HCT116 (cell line): ENCODE results near the gene AVP. TPM values are rescaled to one million over a fixed set of nuclear protein-coding genes. Genes with fewer than 3 reads are reported as not detected.

ENCODE experiments used
- ATAC-seq: fragments of 200-7000 bp; cut with Tn5 transposase; 2 replicates; pipeline ENCODE4 v1.9.1; 2020; ENCODE audit warnings: mild to moderate bottlenecking, moderate library complexity
- BruUV-seq: library from RNA; stranded (reverse); fragments of 400-500 nt; replicated peaks from 2 replicates; lab custom pipeline; 2021; lab: Mats Ljungman, UMichigan
- CTCF ChIA-PET: fragments of 300-600 bp; sonication (Branson Sonifier 250); formaldehyde crosslinking; loops from one replicate; lab custom pipeline; 2021; ENCODE audit warnings: antibody characterized with exemption; lab: Charles Lee
- POLR2A ChIA-PET: fragments of 300-600, 350-600 bp; sonication (Branson Sonifier 250); formaldehyde crosslinking; loops from one replicate; lab custom pipeline; 2021; ENCODE audit warnings: antibody characterized with exemption; lab: Charles Lee
- RAD21 ChIA-PET, 2 experiments: fragments of 300-600 bp; sonication (Branson Sonifier 250); formaldehyde crosslinking; loops; one replicate each; lab custom pipeline; 2023; ENCODE audit warnings: low total read pairs in 2 of 2; ENCODE audit not compliant: uncharacterized antibody in 2 of 2, unreplicated experiment in 2 of 2, low non-redundant PET in 1 of 2; lab: Charles Lee
- DNase-seq: peaks from one replicate; pipeline ENCODE4 v3.0.0-alpha.2; 2010; ENCODE audit warnings: low read depth, low spot score
- H2AFZ ChIP-seq: fragments of 200-600 bp; shearing (Covaris generic), sonication (generic); 2 replicates; pipeline ENCODE4 v1.6.1; 2017; ENCODE audit warnings: low read depth, mixed run types, mixed read lengths, antibody characterized with exemption, low read length; ENCODE audit not compliant: poor library complexity, severe bottlenecking
- H3K27ac ChIP-seq: 2 replicates; pipeline ENCODE4 v1.5.1; 2012; ENCODE audit warnings: low read depth, low read length
- H3K27me3 ChIP-seq: fragments of 200-600 bp; sonication (generic); 2 replicates; pipeline ENCODE4 v1.6.1; 2016; ENCODE audit warnings: mixed run types, low read length, mixed read lengths; ENCODE audit not compliant: insufficient read depth
- H3K36me3 ChIP-seq, 2 experiments: fragments of 200-500 bp in 1 of 2; fragments of 200-600 bp in 1 of 2; sonication (Bioruptor generic) in 1 of 2; sonication (generic) in 1 of 2; 2 replicates each; pipeline versions ENCODE4 v1.5.1 to v1.6.1; 2014 to 2016; ENCODE audit warnings: low read length in 2 of 2, inconsistent platforms in 1 of 2, mixed read lengths in 1 of 2, mixed run types in 1 of 2; ENCODE audit not compliant: insufficient read depth in 2 of 2, control insufficient read depth in 1 of 2
- H3K4me1 ChIP-seq, 2 experiments: fragments of 200-600 bp in 1 of 2; sonication (generic) in 1 of 2; 2 replicates each; pipeline versions ENCODE4 v1.5.1 to v1.6.1; 2012 to 2017; ENCODE audit warnings: low read length in 2 of 2, inconsistent platforms in 1 of 2, mild to moderate bottlenecking in 1 of 2, mixed read lengths in 1 of 2, mixed run types in 1 of 2, moderate library complexity in 1 of 2; ENCODE audit not compliant: insufficient read depth in 2 of 2, control insufficient read depth in 1 of 2
- H3K4me2 ChIP-seq: fragments of 200-600 bp; sonication (generic); 2 replicates; pipeline ENCODE4 v1.6.1; 2017; ENCODE audit warnings: mixed run types, low read length, mixed read lengths
- H3K4me3 ChIP-seq, 2 experiments: fragments of 200-600 bp in 1 of 2; sonication (generic) in 1 of 2; replicated peaks in 1 of 2; 2 replicates each; pipeline ENCODE4 v1.5.1; 2011 to 2016; ENCODE audit warnings: low read length in 2 of 2, control low read depth in 1 of 2, low read depth in 1 of 2, mild to moderate bottlenecking in 1 of 2, mixed read lengths in 1 of 2, mixed run types in 1 of 2
- H3K79me2 ChIP-seq: fragments of 200-600 bp; sonication (generic); 2 replicates; pipeline ENCODE4 v1.6.1; 2017; ENCODE audit warnings: mild to moderate bottlenecking, mixed run types, low read length, moderate library complexity, mixed read lengths; ENCODE audit not compliant: insufficient read depth
- H3K9ac ChIP-seq: fragments of 200-600 bp; sonication (generic); 2 replicates; pipeline ENCODE4 v1.6.1; 2016; ENCODE audit warnings: low read length, mixed read lengths
- H3K9me2 ChIP-seq: fragments of 200-600 bp; sonication (generic), shearing (Covaris generic); 2 replicates; pipeline ENCODE4 v1.6.1; 2017; ENCODE audit warnings: mixed run types, mild to moderate bottlenecking, moderate library complexity; ENCODE audit not compliant: insufficient read depth
- H3K9me3 ChIP-seq, 2 experiments: fragments of 200-500 bp in 1 of 2; fragments of 200-600 bp in 1 of 2; sonication (Bioruptor generic) in 1 of 2; sonication (generic) in 1 of 2; 2 replicates each; pipeline ENCODE4 v1.6.1; 2014 to 2017; ENCODE audit warnings: low read length in 2 of 2, mixed read lengths in 2 of 2, inconsistent platforms in 1 of 2, low read depth in 1 of 2, mild to moderate bottlenecking in 1 of 2, mixed run types in 1 of 2, moderate library complexity in 1 of 2; ENCODE audit not compliant: control insufficient read depth in 1 of 2, insufficient read depth in 1 of 2
- H4K20me1 ChIP-seq: fragments of 200-600 bp; sonication (generic), shearing (Covaris generic); 2 replicates; pipeline ENCODE4 v1.6.1; 2017; ENCODE audit warnings: mixed run types, mild to moderate bottlenecking, moderate library complexity; ENCODE audit not compliant: insufficient read depth
- EGR1 ChIP-seq: IDR thresholded peaks from 2 replicates; pipeline ENCODE4 v1.6.1; 2012; ENCODE audit warnings: low read depth
- ELF1 ChIP-seq: IDR thresholded peaks from 2 replicates; pipeline ENCODE4 v1.6.1; 2012; ENCODE audit warnings: low read depth, borderline replicate concordance
- FOSL1 ChIP-seq: IDR thresholded peaks from 2 replicates; pipeline ENCODE4 v1.6.1; 2012; ENCODE audit warnings: low read depth
- POLR2A ChIP-seq: IDR thresholded peaks from 2 replicates; pipeline ENCODE4 v1.7.0; 2011; ENCODE audit warnings: borderline replicate concordance; ENCODE audit not compliant: insufficient read depth, insufficient read length; ENCODE audit errors: extremely low read depth
- POLR2AphosphoS5 ChIP-seq: IDR thresholded peaks from 2 replicates; pipeline ENCODE4 v1.6.1; 2011; ENCODE audit warnings: mild to moderate bottlenecking, low read depth, low read length, moderate library complexity
- SIN3A ChIP-seq: IDR thresholded peaks from 2 replicates; pipeline ENCODE4 v1.6.1; 2012; ENCODE audit warnings: low read depth
- SP1 ChIP-seq: IDR thresholded peaks from 2 replicates; pipeline ENCODE4 v1.6.1; 2012; ENCODE audit warnings: low read depth
- SRF ChIP-seq: IDR thresholded peaks from 2 replicates; pipeline ENCODE4 v1.6.1; 2012; ENCODE audit warnings: low read depth
- YY1 ChIP-seq: IDR thresholded peaks from 2 replicates; pipeline ENCODE4 v1.6.1; 2011; ENCODE audit warnings: low read length, low read depth, moderate library complexity, mild to moderate bottlenecking; ENCODE audit not compliant: insufficient replicate concordance; ENCODE audit errors: extremely low read depth
- ZBTB33 ChIP-seq: IDR thresholded peaks from 2 replicates; pipeline ENCODE4 v1.6.1; 2011; ENCODE audit warnings: mild to moderate bottlenecking, low read length, moderate library complexity; ENCODE audit not compliant: insufficient replicate concordance; ENCODE audit errors: extremely low read depth
- intact Hi-C: fragments of 100-400 bp; cut with micrococcal nuclease; formaldehyde crosslinking; loops from 2 replicates; pipeline ENCODE4 v1.10.0; 2022
- total RNA-seq: library from RNA; stranded (reverse); gene quantifications from one replicate; pipeline ENCODE4 v1.2.1, GENCODE V29; 2021; ENCODE audit not compliant: unreplicated experiment
- TF ChIP-seq, protein P1 (sequence below), 3 experiments: fragments of 200-600 bp in 1 of 3; sonication (generic) in 1 of 3; IDR thresholded peaks in 2 of 3; conservative IDR thresholded peaks in 1 of 3; 2 replicates each; pipeline ENCODE4 v1.5.1; 2012 to 2017; ENCODE audit warnings: low read depth in 2 of 3, low read length in 2 of 3, antibody characterized with exemption in 1 of 3, borderline replicate concordance in 1 of 3, control low read depth in 1 of 3, mild to moderate bottlenecking in 1 of 3, mixed read lengths in 1 of 3, mixed run types in 1 of 3, moderate library complexity in 1 of 3; ENCODE audit not compliant: insufficient read depth in 1 of 3
- TF ChIP-seq, protein P2 (sequence below): IDR thresholded peaks from 2 replicates; pipeline ENCODE4 v1.6.1; 2012
- TF ChIP-seq, protein P3 (sequence below): IDR thresholded peaks from 2 replicates; pipeline ENCODE4 v1.6.1; 2012; ENCODE audit warnings: low read depth

AVP gene
- total RNA-seq, 1 experiment from 2014 or later, result not detected

DNA sequence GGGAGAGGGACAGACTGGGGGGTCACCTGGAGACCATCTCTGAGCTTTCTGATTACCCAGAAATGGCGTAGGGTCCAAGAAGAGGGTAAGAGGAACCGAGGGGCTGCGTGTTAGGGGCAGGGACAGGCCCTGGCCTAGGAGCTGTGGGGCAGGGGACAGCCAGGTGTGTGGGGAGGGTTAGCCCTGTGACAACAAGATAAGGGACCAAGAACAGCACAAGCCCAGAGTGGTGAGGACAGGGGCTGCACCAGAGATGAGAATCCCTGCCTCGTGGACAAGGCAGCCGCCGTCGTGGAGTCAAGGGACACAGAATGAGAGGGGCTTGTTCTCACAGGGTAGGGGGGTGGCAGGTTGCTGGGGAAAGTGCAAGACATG, 449 bp upstream of the AVP start:
- POLR2A ChIA-PET, result no interaction called here
- RAD21 ChIA-PET, result no interaction called here
- Histone ChIP-seq H3K4me1 (peaks cover 0 to 7% of the 10 kb centered on the region in 2 experiments; a peak in 2 of 4 replicates), H3K79me2 (no peaks in the 10 kb centered on the region), H3K9me3 (no peaks in the 10 kb centered on the region), H2AFZ (no peak overlapping the region), H3K36me3 (no peaks in the 10 kb centered on the region), H3K27me3 (no peaks in the 10 kb centered on the region), H3K9me2 (no peaks in the 10 kb centered on the region), H3K9ac (no peak overlapping the region), H3K27ac (no peak overlapping the region), H4K20me1 (no peaks in the 10 kb centered on the region), H3K4me3 (no peak overlapping the region), H3K4me2 (no peak overlapping the region)
- CTCF ChIA-PET, result no interaction called here
- intact Hi-C loops, result no loop called here
- no TSS peak for BruUV-seq
- TF ChIP-seq POLR2AphosphoS5 (no peak), SIN3A (no peak), FOSL1 (no peak), ELF1 (no peak), SRF (no peak), POLR2A (no peak), EGR1 (no peak), SP1 (no peak), YY1 (no peak), ZBTB33 (no peak)
- TF ChIP-seq, protein P1, sequence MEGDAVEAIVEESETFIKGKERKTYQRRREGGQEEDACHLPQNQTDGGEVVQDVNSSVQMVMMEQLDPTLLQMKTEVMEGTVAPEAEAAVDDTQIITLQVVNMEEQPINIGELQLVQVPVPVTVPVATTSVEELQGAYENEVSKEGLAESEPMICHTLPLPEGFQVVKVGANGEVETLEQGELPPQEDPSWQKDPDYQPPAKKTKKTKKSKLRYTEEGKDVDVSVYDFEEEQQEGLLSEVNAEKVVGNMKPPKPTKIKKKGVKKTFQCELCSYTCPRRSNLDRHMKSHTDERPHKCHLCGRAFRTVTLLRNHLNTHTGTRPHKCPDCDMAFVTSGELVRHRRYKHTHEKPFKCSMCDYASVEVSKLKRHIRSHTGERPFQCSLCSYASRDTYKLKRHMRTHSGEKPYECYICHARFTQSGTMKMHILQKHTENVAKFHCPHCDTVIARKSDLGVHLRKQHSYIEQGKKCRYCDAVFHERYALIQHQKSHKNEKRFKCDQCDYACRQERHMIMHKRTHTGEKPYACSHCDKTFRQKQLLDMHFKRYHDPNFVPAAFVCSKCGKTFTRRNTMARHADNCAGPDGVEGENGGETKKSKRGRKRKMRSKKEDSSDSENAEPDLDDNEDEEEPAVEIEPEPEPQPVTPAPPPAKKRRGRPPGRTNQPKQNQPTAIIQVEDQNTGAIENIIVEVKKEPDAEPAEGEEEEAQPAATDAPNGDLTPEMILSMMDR (IDR thresholded peaks at IDR 0.05 in 2 of 3, conservative IDR thresholded peaks at IDR 0.05 in 1 of 3; ENCODE audit: borderline replicate concordance in 1 of 3, insufficient read depth in 1 of 3, low read depth in 2 of 3, low read length in 2 of 3), result no peak
- TF ChIP-seq, protein P2, sequence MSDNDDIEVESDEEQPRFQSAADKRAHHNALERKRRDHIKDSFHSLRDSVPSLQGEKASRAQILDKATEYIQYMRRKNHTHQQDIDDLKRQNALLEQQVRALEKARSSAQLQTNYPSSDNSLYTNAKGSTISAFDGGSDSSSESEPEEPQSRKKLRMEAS, result no peak
- TF ChIP-seq, protein P3, sequence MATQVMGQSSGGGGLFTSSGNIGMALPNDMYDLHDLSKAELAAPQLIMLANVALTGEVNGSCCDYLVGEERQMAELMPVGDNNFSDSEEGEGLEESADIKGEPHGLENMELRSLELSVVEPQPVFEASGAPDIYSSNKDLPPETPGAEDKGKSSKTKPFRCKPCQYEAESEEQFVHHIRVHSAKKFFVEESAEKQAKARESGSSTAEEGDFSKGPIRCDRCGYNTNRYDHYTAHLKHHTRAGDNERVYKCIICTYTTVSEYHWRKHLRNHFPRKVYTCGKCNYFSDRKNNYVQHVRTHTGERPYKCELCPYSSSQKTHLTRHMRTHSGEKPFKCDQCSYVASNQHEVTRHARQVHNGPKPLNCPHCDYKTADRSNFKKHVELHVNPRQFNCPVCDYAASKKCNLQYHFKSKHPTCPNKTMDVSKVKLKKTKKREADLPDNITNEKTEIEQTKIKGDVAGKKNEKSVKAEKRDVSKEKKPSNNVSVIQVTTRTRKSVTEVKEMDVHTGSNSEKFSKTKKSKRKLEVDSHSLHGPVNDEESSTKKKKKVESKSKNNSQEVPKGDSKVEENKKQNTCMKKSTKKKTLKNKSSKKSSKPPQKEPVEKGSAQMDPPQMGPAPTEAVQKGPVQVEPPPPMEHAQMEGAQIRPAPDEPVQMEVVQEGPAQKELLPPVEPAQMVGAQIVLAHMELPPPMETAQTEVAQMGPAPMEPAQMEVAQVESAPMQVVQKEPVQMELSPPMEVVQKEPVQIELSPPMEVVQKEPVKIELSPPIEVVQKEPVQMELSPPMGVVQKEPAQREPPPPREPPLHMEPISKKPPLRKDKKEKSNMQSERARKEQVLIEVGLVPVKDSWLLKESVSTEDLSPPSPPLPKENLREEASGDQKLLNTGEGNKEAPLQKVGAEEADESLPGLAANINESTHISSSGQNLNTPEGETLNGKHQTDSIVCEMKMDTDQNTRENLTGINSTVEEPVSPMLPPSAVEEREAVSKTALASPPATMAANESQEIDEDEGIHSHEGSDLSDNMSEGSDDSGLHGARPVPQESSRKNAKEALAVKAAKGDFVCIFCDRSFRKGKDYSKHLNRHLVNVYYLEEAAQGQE, result no peak
- DNase-seq, result no peak
- no peak for ATAC-seq
